Adrenal gland (tissue), 12 donors: ENCODE results near the gene CHI3L1. TPM values are rescaled to one million over a fixed set of nuclear protein-coding genes. Genes with fewer than 3 reads are reported as not detected.

Source experiments
- DNase-seq, 7 donors: peaks; one replicate each; pipeline ENCODE4 v3.0.0-alpha.2; 2019 to 2020
- H3K27ac ChIP-seq, 5 donors: fragments of 200-600 bp; sonication (generic) in 4 of 5; 1 replicate in 3 of 5; 2 replicates in 2 of 5; pipeline versions ENCODE4 v1.5.1 to v1.8.0; 2016 to 2020; ENCODE audit warnings: mild to moderate bottlenecking in 1 of 5
- H3K27me3 ChIP-seq: fragments of 200-600 bp; 2 replicates; pipeline ENCODE4 v1.8.0; 2021
- H3K36me3 ChIP-seq, 2 donors: fragments of 200-600 bp; replicated peaks in 1 of 2; 1 replicate in 1 of 2; 2 replicates in 1 of 2; pipeline versions ENCODE4 v1.5.1 to v1.8.0; 2018 to 2022
- H3K4me1 ChIP-seq, 2 donors: fragments of 200-600 bp; replicated peaks in 1 of 2; 1 replicate in 1 of 2; 2 replicates in 1 of 2; pipeline versions ENCODE4 v1.5.1 to v1.8.0; 2018 to 2021
- H3K4me3 ChIP-seq, 4 donors: fragments of 200-600 bp; sonication (generic) in 3 of 4; one replicate each; pipeline ENCODE4 v1.5.1; 2016 to 2018
- H3K9me3 ChIP-seq, 3 donors: fragments of 200-600 bp; sonication (generic) in 1 of 3; replicated peaks in 1 of 3; 1 replicate in 2 of 3; 2 replicates in 1 of 3; pipeline versions ENCODE4 v1.5.1 to v1.8.0; 2016 to 2021
- CTCF ChIP-seq, 6 experiments: fragments of 450-650 bp in 4 of 6; fragments of 200-600 bp in 2 of 6; sonication (generic) in 1 of 6; IDR thresholded peaks; 1 replicate in 5 of 6; 2 replicates in 1 of 6; pipeline versions ENCODE4 v1.5.1 to v1.8.0; 2016 to 2021; ENCODE audit warnings: antibody characterized with exemption in 6 of 6, mild to moderate bottlenecking in 2 of 6, moderate library complexity in 1 of 6
- POLR2A ChIP-seq, 2 donors: fragments of 450-650 bp; IDR thresholded peaks; one replicate each; pipeline ENCODE4 v1.6.1; 2017; ENCODE audit warnings: antibody characterized with exemption in 2 of 2, mild to moderate bottlenecking in 2 of 2, moderate library complexity in 1 of 2
- WGBS, 4 donors: extraction: QIAGEN DNeasy Blood & Tissue Kit in 2 of 4; methylation state at CpG; one replicate each; pipeline versions ENCODE4 v1.1.5 to v1.1.7; 2013 to 2017; 5-methylcytosine and 5-hydroxymethylcytosine counted together
- intact Hi-C, 2 donors: fragments of 100-400 bp; cut with DNase I; formaldehyde crosslinking; loops; one replicate each; pipeline versions ENCODE4 v1.14.1 to v1.15.0; 2022 to 2023
- polyA plus RNA-seq, 3 donors: library from polyadenylated mRNA; stranded (reverse); fragments of 200-250 nt in 2 of 3; fragments of 350-450 nt in 1 of 3; fragmentation: Illumina TruSeq in 1 of 3; extraction: RNeasy Lipid Tissue Mini Kit (QIAGEN cat#74804) in 1 of 3; gene quantifications; one replicate each; pipeline ENCODE4 v1.2.3, GENCODE V29; 2013 to 2014
- total RNA-seq, 9 donors: library from RNA; depleted of rRNA in 4 of 9; stranded (reverse); fragments of >200 nt in 4 of 9; fragments of 120-200 nt in 1 of 9; fragmentation: NEBNext Ultra II Directional in 1 of 9; extraction: Animal tissue kit (Norgen Biotek cat#: 25700) in 1 of 9; gene quantifications; one replicate each; pipeline versions ENCODE4 v1.1.0 to v1.2.4, GENCODE V29; 2013 to 2023
- donor health status: healthy with polysubstance abuse.
- donor health status: Bipolar disorder and iron deficiency.
- donor health status: DM: yes; HTN: yes; CAD: no.
- donor health status: DM: no; HTN: no; CAD: no.
- donor health status: DM: no; HTN: no; CAD: no.
- donor health status: DM: yes; HTN: yes; CAD: no.

CHI3L1 gene
- total and polyA plus RNA-seq, 12 donors, result 0.11 to 19.1 (median 0.74) TPM

GRCh38 chr1:203215573-203215972, 29.1 kb upstream of the CHI3L1 start:
- TF ChIP-seq CTCF (IDR thresholded peaks at IDR 0.05) (no peak), POLR2A (IDR thresholded peaks at IDR 0.05) (no peak)
- Histone ChIP-seq H3K4me3 (no peak overlapping the region), H3K9me3 (no peaks in the 10 kb centered on the region), H3K36me3 (no peaks in the 10 kb centered on the region), H3K4me1 (no peaks in the 10 kb centered on the region), H3K27ac (no peak overlapping the region), H3K27me3 (peaks cover 6% of the 10 kb centered on the region)
- no peak for DNase-seq
- intact Hi-C loops, result loop anchor here in 1 of 2 donors (5.0 kb wide), 2 partner anchors 98 to 178 kb away; no protein-coding TSS in a partner anchor
- 61 to 70% (median 67%) methylated on average over 9 of the region's 9 CpGs for WGBS, 4 donors

- 79 to 83% (median 81%) methylated on average over 7 of the region's 7 CpGs for WGBS, 4 donors
- no peak for TF ChIP-seq POLR2A (IDR thresholded peaks at IDR 0.05)
- H3K9me3 ChIP-seq, result no peaks in the 10 kb centered on the region
These were observed 28.4 kb upstream of the CHI3L1 start for GRCh38 chr1:203214871-203215270.

GRCh38 chr1:203213126-203213525, 26.6 kb upstream of the CHI3L1 start:
- H3K36me3 ChIP-seq, result no peaks in the 10 kb centered on the region
- DNase-seq, result no peak
- 64 to 88% (median 73%) methylated on average over 6 of the region's 6 CpGs for WGBS, 4 donors
- H3K9me3 ChIP-seq, result no peaks in the 10 kb centered on the region
- no peak overlapping the region for H3K4me3 ChIP-seq
- TF ChIP-seq POLR2A (IDR thresholded peaks at IDR 0.05), result no peak
- TF ChIP-seq CTCF (IDR thresholded peaks at IDR 0.05), result no peak
- peaks cover 6% of the 10 kb centered on the region for H3K27me3 ChIP-seq
- no peak overlapping the region for H3K27ac ChIP-seq
- H3K4me1 ChIP-seq, result no peaks in the 10 kb centered on the region
- intact Hi-C loops, result no loop called here

More at GRCh38 chr1:203214871-203215270, 28.4 kb upstream of the CHI3L1 start:
- H3K27ac ChIP-seq, result no peak overlapping the region
- no peak for DNase-seq
- no peak overlapping the region for H3K4me3 ChIP-seq
- intact Hi-C loops, result loop anchor here in 1 of 2 donors (5.0 kb wide), 2 partner anchors 98 to 178 kb away; no protein-coding TSS in a partner anchor
- peaks cover 6% of the 10 kb centered on the region for H3K27me3 ChIP-seq
- no peaks in the 10 kb centered on the region for H3K36me3 ChIP-seq
- no peaks in the 10 kb centered on the region for H3K4me1 ChIP-seq

- Histone ChIP-seq H3K36me3 (no peaks in the 10 kb centered on the region), H3K27me3 (peaks cover 3% of the 10 kb centered on the region), H3K27ac (no peak overlapping the region), H3K9me3 (no peaks in the 10 kb centered on the region), H3K4me3 (no peak overlapping the region), H3K4me1 (no peaks in the 10 kb centered on the region)
- TF ChIP-seq CTCF (IDR thresholded peaks at IDR 0.05) (no peak), POLR2A (IDR thresholded peaks at IDR 0.05) (no peak)
- 92 to 98% (median 95%) methylated on average over 3 of the region's 3 CpGs for WGBS, 4 donors
- intact Hi-C loops, result no loop called here
- DNase-seq, result no peak
These were observed 25.3 kb upstream of the CHI3L1 start for GRCh38 chr1:203211812-203212211.

- Histone ChIP-seq H3K4me3 (no peak overlapping the region), H3K4me1 (no peaks in the 10 kb centered on the region), H3K36me3 (no peaks in the 10 kb centered on the region), H3K9me3 (no peaks in the 10 kb centered on the region), H3K27me3 (no peaks in the 10 kb centered on the region), H3K27ac (no peak overlapping the region)
- TF ChIP-seq POLR2A (IDR thresholded peaks at IDR 0.05) (no peak), CTCF (IDR thresholded peaks at IDR 0.05) (no peak)
- intact Hi-C loops, result no loop called here
- DNase-seq, result no peak
These were observed 24.5 kb upstream of the CHI3L1 start for GRCh38 chr1:203210988-203211387.
